NT2/D1 (cell line): ENCODE data around the gene RUVBL1.

ENCODE experiments used
- SUZ12 ChIP-seq: IDR thresholded peaks from 2 replicates; pipeline ENCODE4 v1.6.1; 2011; ENCODE audit not compliant: insufficient read length, insufficient read depth; ENCODE audit errors: extremely low read depth
- YY1 ChIP-seq: IDR thresholded peaks from 2 replicates; pipeline ENCODE4 v1.6.1; 2011; ENCODE audit not compliant: insufficient read length, insufficient read depth
- ZNF274 ChIP-seq: IDR thresholded peaks from 2 replicates; pipeline ENCODE4 v1.6.1; 2011; ENCODE audit warnings: mild to moderate bottlenecking, low read depth, low read length

DNA sequence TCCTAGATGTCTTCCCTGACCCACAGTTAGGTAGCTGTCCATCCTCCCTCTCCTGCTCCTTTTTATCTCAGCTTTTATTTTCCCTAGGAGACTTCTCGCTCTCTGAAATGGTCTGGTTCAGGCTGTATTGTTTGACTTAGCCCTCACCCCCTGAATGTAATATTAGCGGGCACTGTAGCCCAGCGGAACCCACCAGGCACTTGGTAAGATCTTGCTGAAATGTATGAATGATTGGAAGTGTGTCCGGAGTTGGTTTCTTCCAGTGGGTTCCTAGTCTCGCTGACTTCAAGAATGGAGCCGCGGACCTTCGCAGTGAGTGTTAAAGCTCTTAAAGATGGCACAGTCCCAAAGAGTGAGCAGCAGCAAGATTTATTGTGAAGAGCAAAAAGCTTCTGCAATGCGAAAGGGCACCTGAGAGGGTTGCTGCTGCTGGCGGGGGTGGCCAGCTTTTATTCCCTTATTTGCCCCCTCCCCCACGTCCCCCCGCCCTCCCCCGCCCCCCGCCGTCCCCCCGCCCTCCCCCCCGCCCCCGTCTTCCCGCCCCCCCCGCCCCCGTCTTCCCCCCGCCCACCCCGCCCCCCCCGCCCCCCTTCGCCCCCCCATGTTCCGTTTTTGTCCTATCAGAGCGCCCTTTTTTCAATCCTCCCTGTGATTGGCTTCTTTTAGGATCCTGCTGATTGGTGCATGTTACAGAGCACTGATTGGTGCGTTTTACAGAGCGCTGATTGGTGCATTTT lies 29.0 kb upstream of the RUVBL1 start:
- no peak for TF ChIP-seq YY1
- TF ChIP-seq SUZ12, result no peak
- TF ChIP-seq ZNF274, result no peak
